HEK293 (cell line): ENCODE measurements around the gene SGMS1.

Source experiments
- CTCF ChIA-PET: fragments of 350-600 bp; formaldehyde crosslinking; extraction: SDS; loops from one replicate; lab custom pipeline; 2021; ENCODE audit warnings: antibody characterized with exemption; lab: Yijun Ruan, JAX
- POLR2A ChIA-PET: fragments of 300-600 bp; formaldehyde crosslinking; extraction: SDS; loops from one replicate; lab custom pipeline; 2020; ENCODE audit warnings: antibody characterized with exemption, inconsistent platforms; lab: Yijun Ruan, JAX
- H3K27ac ChIP-seq: fragments of 200-500 bp; sonication (Bioruptor generic); 2 replicates; pipeline ENCODE4 v1.5.1; 2014; ENCODE audit warnings: low read depth, low read length, control low read depth, inconsistent platforms; ENCODE audit errors: extremely low read depth
- H3K36me3 ChIP-seq, 2 experiments: fragments of 200-500 bp in 1 of 2; sonication (Bioruptor generic) in 1 of 2; 1 replicate in 1 of 2; 2 replicates in 1 of 2; pipeline ENCODE4 v1.5.1; 2014 to 2017; ENCODE audit warnings: inconsistent platforms in 2 of 2, low read length in 2 of 2; ENCODE audit not compliant: control insufficient read depth in 2 of 2, insufficient read depth in 1 of 2
- H3K4me1 ChIP-seq: fragments of 200-500 bp; sonication (Bioruptor generic); 2 replicates; pipeline ENCODE4 v1.5.1; 2014; ENCODE audit warnings: mild to moderate bottlenecking, low read length, inconsistent platforms; ENCODE audit not compliant: control insufficient read depth, insufficient read depth
- H3K4me3 ChIP-seq: 2 replicates; pipeline ENCODE4 v1.5.1; 2011; ENCODE audit warnings: low read depth, mild to moderate bottlenecking, control low read depth, low read length, moderate library complexity
- H3K9me3 ChIP-seq: fragments of 200-500 bp; sonication (Bioruptor generic); 2 replicates; pipeline ENCODE4 v1.5.1; 2014; ENCODE audit warnings: low read depth, low read length, inconsistent platforms; ENCODE audit not compliant: control insufficient read depth, insufficient read depth
- PRDM1 ChIP-seq: fragments of 450-650 bp; formaldehyde crosslinking; IDR thresholded peaks from 2 replicates; pipeline ENCODE4; 2016; ENCODE audit warnings: missing biosample characterization, missing genetic modification characterization
- SCRT1 ChIP-seq: fragments of 450-650 bp; formaldehyde crosslinking; IDR thresholded peaks from 2 replicates; pipeline ENCODE4 v1.5.1; 2016; ENCODE audit warnings: missing biosample characterization, missing genetic modification characterization, borderline replicate concordance
- SP3 ChIP-seq: fragments of 450-650 bp; formaldehyde crosslinking; IDR thresholded peaks from 2 replicates; pipeline ENCODE4 v1.5.1; 2016; ENCODE audit warnings: missing biosample characterization, missing genetic modification characterization
- ZBTB20 ChIP-seq: fragments of 450-650 bp; formaldehyde crosslinking; IDR thresholded peaks from 2 replicates; pipeline ENCODE4 v1.5.1; 2016; ENCODE audit warnings: missing biosample characterization, missing genetic modification characterization
- ZFP41 ChIP-seq: fragments of 450-650 bp; formaldehyde crosslinking; IDR thresholded peaks from 2 replicates; pipeline ENCODE4 v1.5.1; 2016; ENCODE audit warnings: missing biosample characterization, missing genetic modification characterization, borderline replicate concordance
- ZNF121 ChIP-seq: fragments of 450-650 bp; formaldehyde crosslinking; IDR thresholded peaks from 2 replicates; pipeline ENCODE4 v1.5.1; 2016; ENCODE audit warnings: missing biosample characterization, missing genetic modification characterization
- ZNF133 ChIP-seq: fragments of 450-650 bp; formaldehyde crosslinking; IDR thresholded peaks from 2 replicates; pipeline ENCODE4 v1.5.1; 2016; ENCODE audit warnings: missing biosample characterization, missing genetic modification characterization
- ZNF514 ChIP-seq: fragments of 450-650 bp; formaldehyde crosslinking; IDR thresholded peaks from 2 replicates; pipeline ENCODE4 v1.5.1; 2016; ENCODE audit warnings: missing biosample characterization, missing genetic modification characterization
- ZNF654 ChIP-seq: fragments of 450-650 bp; formaldehyde crosslinking; IDR thresholded peaks from 2 replicates; pipeline ENCODE4 v1.5.1; 2016; ENCODE audit warnings: low read depth, missing biosample characterization, missing genetic modification characterization
- ZNF701 ChIP-seq: fragments of 450-650 bp; formaldehyde crosslinking; IDR thresholded peaks from 2 replicates; pipeline ENCODE4 v1.5.1; 2016; ENCODE audit warnings: missing biosample characterization, missing genetic modification characterization
- ZNF747 ChIP-seq: fragments of 450-650 bp; formaldehyde crosslinking; IDR thresholded peaks from 2 replicates; pipeline ENCODE4 v1.5.1; 2016; ENCODE audit warnings: missing biosample characterization, missing genetic modification characterization
- ZNF768 ChIP-seq: fragments of 450-650 bp; formaldehyde crosslinking; IDR thresholded peaks from 2 replicates; pipeline ENCODE4 v1.5.1; 2018; ENCODE audit warnings: missing biosample characterization, mild to moderate bottlenecking, missing genetic modification characterization
- ZNF785 ChIP-seq: fragments of 450-650 bp; formaldehyde crosslinking; IDR thresholded peaks from 2 replicates; pipeline ENCODE4 v1.5.1; 2016; ENCODE audit warnings: missing biosample characterization, missing genetic modification characterization
- ZNF843 ChIP-seq: fragments of 450-650 bp; formaldehyde crosslinking; IDR thresholded peaks from 2 replicates; pipeline ENCODE4 v1.5.1; 2016; ENCODE audit warnings: missing biosample characterization, missing genetic modification characterization
- TF ChIP-seq, protein P1 (sequence below): fragments of 450-650 bp; formaldehyde crosslinking; IDR thresholded peaks from 2 replicates; pipeline ENCODE4 v1.5.1; 2016; ENCODE audit warnings: missing biosample characterization, missing genetic modification characterization
- TF ChIP-seq, protein P2 (sequence below): fragments of 450-650 bp; IDR thresholded peaks from 2 replicates; pipeline ENCODE4 v1.5.1; 2018; ENCODE audit warnings: missing biosample characterization, mild to moderate bottlenecking, missing genetic modification characterization
- TF ChIP-seq, protein P3 (sequence below): fragments of 450-650 bp; formaldehyde crosslinking; IDR thresholded peaks from 2 replicates; pipeline ENCODE4 v1.5.1; 2016; ENCODE audit warnings: missing biosample characterization, missing genetic modification characterization, borderline replicate concordance

Gene SGMS1

DNA sequence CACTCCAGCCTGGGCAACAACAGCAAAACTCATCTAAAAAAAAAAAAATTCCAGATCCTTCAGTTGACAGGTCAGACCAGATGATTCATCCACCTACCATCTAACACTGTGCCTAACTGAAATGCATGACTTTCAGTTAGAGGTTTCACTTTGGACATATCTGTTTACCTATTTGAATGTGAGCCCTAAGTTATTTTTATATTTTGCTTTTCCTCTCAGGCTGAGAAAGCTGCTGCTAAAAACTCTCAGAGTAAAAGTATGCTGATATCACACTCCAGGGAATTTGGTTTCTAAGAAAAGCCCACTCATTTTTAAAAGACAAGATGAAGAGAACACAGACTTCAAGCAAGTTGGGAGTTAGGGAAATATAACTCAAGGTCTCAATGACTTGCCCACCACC, 126.0 kb downstream of the SGMS1 start:
- ChIA-PET CTCF (no interaction called here), POLR2A (no interaction called here)
- Histone ChIP-seq H3K36me3 (no peaks in the 10 kb centered on the region), H3K4me3 (no peak overlapping the region), H3K9me3 (no peaks in the 10 kb centered on the region), H3K27ac (no peak overlapping the region), H3K4me1 (no peaks in the 10 kb centered on the region; the same call in 1 of the 2 replicates)
- TF ChIP-seq PRDM1 (tag by site-specific recombination) (peak; percentile 31; the same call in 1 of the 2 replicates), ZNF133 (tag by site-specific recombination) (no peak)

DNA sequence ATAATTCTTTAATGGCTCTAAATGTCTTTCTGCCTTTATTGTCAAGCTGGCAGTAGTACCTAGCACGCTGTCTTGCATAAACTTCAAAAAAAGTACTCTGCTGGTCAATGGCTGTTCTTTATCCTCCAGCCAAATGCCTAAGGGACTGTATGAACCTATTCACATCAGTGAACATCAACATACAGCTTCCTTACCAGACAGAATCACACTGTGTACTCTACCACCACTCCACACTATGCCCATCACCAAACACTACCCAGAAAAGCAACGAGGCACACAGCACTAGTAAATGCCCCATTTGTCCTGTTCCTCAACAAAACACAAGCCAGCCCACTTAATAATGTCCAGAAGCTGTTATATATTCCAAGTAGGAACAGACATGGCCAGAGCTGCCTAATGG, 127.5 kb downstream of the SGMS1 start:
- Histone ChIP-seq H3K4me1 (no peaks in the 10 kb centered on the region), H3K27ac (no peak overlapping the region)

More for the DNA sequence above, 127.5 kb downstream of the SGMS1 start:
- TF ChIP-seq ZBTB20 (no peak), ZNF701 (tag by site-specific recombination) (no peak), SP3 (tag by site-specific recombination) (no peak), ZNF747 (tag by site-specific recombination) (no peak), ZNF785 (tag by site-specific recombination) (no peak), ZNF843 (tag by site-specific recombination) (no peak), ZNF768 (tag by site-specific recombination) (no peak), ZNF654 (tag by site-specific recombination) (no peak), ZFP41 (tag by site-specific recombination) (no peak), ZNF514 (tag by site-specific recombination) (no peak), ZNF121 (no peak), SCRT1 (tag by site-specific recombination) (no peak)
- TF ChIP-seq, protein P1, sequence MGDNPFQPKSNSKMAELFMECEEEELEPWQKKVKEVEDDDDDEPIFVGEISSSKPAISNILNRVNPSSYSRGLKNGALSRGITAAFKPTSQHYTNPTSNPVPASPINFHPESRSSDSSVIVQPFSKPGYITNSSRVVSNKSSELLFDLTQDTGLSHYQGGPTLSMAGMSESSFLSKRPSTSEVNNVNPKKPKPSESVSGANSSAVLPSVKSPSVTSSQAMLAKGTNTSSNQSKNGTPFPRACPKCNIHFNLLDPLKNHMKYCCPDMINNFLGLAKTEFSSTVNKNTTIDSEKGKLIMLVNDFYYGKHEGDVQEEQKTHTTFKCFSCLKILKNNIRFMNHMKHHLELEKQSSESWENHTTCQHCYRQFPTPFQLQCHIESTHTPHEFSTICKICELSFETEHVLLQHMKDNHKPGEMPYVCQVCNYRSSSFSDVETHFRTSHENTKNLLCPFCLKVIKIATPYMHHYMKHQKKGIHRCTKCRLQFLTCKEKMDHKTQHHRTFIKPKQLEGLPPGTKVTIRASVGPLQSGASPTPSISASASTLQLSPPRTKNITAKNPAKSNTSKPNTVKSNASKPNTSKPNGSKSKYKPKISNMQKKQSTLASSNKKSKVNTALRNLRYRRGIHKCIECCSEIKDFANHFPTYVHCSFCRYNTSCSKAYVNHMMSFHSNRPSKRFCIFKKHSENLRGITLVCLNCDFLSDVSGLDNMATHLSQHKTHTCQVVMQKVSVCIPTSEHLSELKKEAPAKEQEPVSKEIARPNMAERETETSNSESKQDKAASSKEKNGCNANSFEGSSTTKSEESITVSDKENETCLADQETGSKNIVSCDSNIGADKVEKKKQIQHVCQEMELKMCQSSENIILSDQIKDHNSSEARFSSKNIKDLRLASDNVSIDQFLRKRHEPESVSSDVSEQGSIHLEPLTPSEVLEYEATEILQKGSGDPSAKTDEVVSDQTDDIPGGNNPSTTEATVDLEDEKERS (tag by site-specific recombination), result no peak
- TF ChIP-seq, protein P2, sequence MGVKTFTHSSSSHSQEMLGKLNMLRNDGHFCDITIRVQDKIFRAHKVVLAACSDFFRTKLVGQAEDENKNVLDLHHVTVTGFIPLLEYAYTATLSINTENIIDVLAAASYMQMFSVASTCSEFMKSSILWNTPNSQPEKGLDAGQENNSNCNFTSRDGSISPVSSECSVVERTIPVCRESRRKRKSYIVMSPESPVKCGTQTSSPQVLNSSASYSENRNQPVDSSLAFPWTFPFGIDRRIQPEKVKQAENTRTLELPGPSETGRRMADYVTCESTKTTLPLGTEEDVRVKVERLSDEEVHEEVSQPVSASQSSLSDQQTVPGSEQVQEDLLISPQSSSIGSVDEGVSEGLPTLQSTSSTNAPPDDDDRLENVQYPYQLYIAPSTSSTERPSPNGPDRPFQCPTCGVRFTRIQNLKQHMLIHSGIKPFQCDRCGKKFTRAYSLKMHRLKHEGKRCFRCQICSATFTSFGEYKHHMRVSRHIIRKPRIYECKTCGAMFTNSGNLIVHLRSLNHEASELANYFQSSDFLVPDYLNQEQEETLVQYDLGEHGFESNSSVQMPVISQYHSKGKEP (tag by site-specific recombination), result no peak
- TF ChIP-seq, protein P3, sequence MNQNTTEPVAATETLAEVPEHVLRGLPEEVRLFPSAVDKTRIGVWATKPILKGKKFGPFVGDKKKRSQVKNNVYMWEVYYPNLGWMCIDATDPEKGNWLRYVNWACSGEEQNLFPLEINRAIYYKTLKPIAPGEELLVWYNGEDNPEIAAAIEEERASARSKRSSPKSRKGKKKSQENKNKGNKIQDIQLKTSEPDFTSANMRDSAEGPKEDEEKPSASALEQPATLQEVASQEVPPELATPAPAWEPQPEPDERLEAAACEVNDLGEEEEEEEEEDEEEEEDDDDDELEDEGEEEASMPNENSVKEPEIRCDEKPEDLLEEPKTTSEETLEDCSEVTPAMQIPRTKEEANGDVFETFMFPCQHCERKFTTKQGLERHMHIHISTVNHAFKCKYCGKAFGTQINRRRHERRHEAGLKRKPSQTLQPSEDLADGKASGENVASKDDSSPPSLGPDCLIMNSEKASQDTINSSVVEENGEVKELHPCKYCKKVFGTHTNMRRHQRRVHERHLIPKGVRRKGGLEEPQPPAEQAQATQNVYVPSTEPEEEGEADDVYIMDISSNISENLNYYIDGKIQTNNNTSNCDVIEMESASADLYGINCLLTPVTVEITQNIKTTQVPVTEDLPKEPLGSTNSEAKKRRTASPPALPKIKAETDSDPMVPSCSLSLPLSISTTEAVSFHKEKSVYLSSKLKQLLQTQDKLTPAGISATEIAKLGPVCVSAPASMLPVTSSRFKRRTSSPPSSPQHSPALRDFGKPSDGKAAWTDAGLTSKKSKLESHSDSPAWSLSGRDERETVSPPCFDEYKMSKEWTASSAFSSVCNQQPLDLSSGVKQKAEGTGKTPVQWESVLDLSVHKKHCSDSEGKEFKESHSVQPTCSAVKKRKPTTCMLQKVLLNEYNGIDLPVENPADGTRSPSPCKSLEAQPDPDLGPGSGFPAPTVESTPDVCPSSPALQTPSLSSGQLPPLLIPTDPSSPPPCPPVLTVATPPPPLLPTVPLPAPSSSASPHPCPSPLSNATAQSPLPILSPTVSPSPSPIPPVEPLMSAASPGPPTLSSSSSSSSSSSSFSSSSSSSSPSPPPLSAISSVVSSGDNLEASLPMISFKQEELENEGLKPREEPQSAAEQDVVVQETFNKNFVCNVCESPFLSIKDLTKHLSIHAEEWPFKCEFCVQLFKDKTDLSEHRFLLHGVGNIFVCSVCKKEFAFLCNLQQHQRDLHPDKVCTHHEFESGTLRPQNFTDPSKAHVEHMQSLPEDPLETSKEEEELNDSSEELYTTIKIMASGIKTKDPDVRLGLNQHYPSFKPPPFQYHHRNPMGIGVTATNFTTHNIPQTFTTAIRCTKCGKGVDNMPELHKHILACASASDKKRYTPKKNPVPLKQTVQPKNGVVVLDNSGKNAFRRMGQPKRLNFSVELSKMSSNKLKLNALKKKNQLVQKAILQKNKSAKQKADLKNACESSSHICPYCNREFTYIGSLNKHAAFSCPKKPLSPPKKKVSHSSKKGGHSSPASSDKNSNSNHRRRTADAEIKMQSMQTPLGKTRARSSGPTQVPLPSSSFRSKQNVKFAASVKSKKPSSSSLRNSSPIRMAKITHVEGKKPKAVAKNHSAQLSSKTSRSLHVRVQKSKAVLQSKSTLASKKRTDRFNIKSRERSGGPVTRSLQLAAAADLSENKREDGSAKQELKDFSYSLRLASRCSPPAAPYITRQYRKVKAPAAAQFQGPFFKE (tag by site-specific recombination), result no peak
- TF ChIP-seq, all 188 proteins: peak for 0
- POLR2A ChIA-PET, result interaction anchor here (0.7 kb wide), 1 partner anchor 10 kb away, joined by 3 read pairs; no protein-coding TSS in a partner anchor
- Histone ChIP-seq H3K4me3 (no peak overlapping the region), H3K9me3 (no peaks in the 10 kb centered on the region), H3K36me3 (no peaks in the 10 kb centered on the region)
- CTCF ChIA-PET, result interaction anchor here (0.5 to 0.7 kb wide), 5 partner anchors 10 to 77 kb away, joined by 3 to 5 read pairs (median 3); no protein-coding TSS in a partner anchor
